ENCODE measurements around the gene RAD51C. TPM values are rescaled to one million over a fixed set of nuclear protein-coding genes. Genes with fewer than 3 reads are reported as not detected.
"Not testable (repeated sequence)": the region's sequence is repeated elsewhere in the genome, so short reads cannot be mapped to it uniquely, and the experiment has no call there.

The RAD51C gene
- total RNA-seq, 1 donor from 2014 or later, result 40.1 TPM

GRCh38 chr17:58710948-58711552 is 18.6 kb downstream of the RAD51C start:
- no peak for ATAC-seq
- intact Hi-C loops (cut with DNase I), result loop anchor here (2.0 kb wide), 1 partner anchor 294 kb away; no protein-coding TSS in a partner anchor
- DNase-seq (ENCODE audit: missing footprints), result no peak

- ATAC-seq (no peak), DNase-seq (ENCODE audit: missing footprints) (no peak)
- intact Hi-C loops (cut with DNase I), result no loop called here
Measured at GRCh38 chr17:58722274-58722673, 29.9 kb downstream of the RAD51C start.

- DNase-seq (ENCODE audit: missing footprints), result no peak
- intact Hi-C loops (cut with DNase I), result no loop called here
- no peak for ATAC-seq
Measured at GRCh38 chr17:58722696-58723095, 30.3 kb downstream of the RAD51C start.

- intact Hi-C loops (cut with DNase I), result no loop called here
- DNase-seq (ENCODE audit: missing footprints) (no peak), ATAC-seq (no peak)
Measured at GRCh38 chr17:58728798-58729197, 36.4 kb downstream of the RAD51C start.

GRCh38 chr17:58730937-58731336 is 38.5 kb downstream of the RAD51C start:
- ATAC-seq (no peak), DNase-seq (ENCODE audit: missing footprints) (no peak)
- intact Hi-C loops (cut with DNase I), result no loop called here

GRCh38 chr17:58734040-58734439 is 41.6 kb downstream of the RAD51C start:
- DNase-seq (ENCODE audit: missing footprints), result no peak
- intact Hi-C loops (cut with DNase I), result no loop called here
- no peak for ATAC-seq

GRCh38 chr17:58734811-58735210 is 42.4 kb downstream of the RAD51C start:
- DNase-seq (ENCODE audit: missing footprints), result no peak
- intact Hi-C loops (cut with DNase I), result no loop called here
- no peak for ATAC-seq

GRCh38 chr17:58741121-58741625 is 48.8 kb downstream of the RAD51C start:
- DNase-seq (ENCODE audit: missing footprints) (no peak), ATAC-seq (no peak)
- intact Hi-C loops (cut with DNase I), result no loop called here

GRCh38 chr17:58747674-58748073 is 55.3 kb downstream of the RAD51C start:
- DNase-seq (ENCODE audit: missing footprints), result no peak
- ATAC-seq, result no peak
- intact Hi-C loops (cut with DNase I), result no loop called here

GRCh38 chr17:58749627-58750026 is 57.2 kb downstream of the RAD51C start:
- DNase-seq (ENCODE audit: missing footprints); ATAC-seq; intact Hi-C loops (cut with DNase I): not testable (repeated sequence)

GRCh38 chr17:58753026-58753425 is 60.6 kb downstream of the RAD51C start:
- ATAC-seq, result no peak
- intact Hi-C loops (cut with DNase I), result no loop called here
- DNase-seq (ENCODE audit: missing footprints), result no peak

- ATAC-seq, result no peak
- DNase-seq (ENCODE audit: missing footprints), result no peak
- intact Hi-C loops (cut with DNase I), result no loop called here
Measured at GRCh38 chr17:58755269-58755576, 62.8 kb downstream of the RAD51C start.

- DNase-seq (ENCODE audit: missing footprints) (no peak), ATAC-seq (peak; percentile 89)
- intact Hi-C loops (cut with DNase I), result no loop called here
Measured at GRCh38 chr17:58755577-58756245, 63.3 kb downstream of the RAD51C start, which contains the start of gene PPM1E. Gene PPM1E, plus strand, starts transcription at chr17:58755854.

GRCh38 chr17:58756246-58757161 is 64.1 kb downstream of the RAD51C start:
- ATAC-seq, result peak; percentile 28
- no peak for DNase-seq (ENCODE audit: missing footprints)
- intact Hi-C loops (cut with DNase I), result no loop called here

- intact Hi-C loops (cut with DNase I), result no loop called here
- DNase-seq (ENCODE audit: missing footprints) (no peak), ATAC-seq (no peak)
Measured at GRCh38 chr17:58757162-58757613, 64.8 kb downstream of the RAD51C start.

GRCh38 chr17:58758890-58759289 is 66.5 kb downstream of the RAD51C start:
- DNase-seq (ENCODE audit: missing footprints), result no peak
- intact Hi-C loops (cut with DNase I), result no loop called here
- ATAC-seq, result no peak

GRCh38 chr17:58759522-58759921 is 67.1 kb downstream of the RAD51C start:
- DNase-seq (ENCODE audit: missing footprints) (no peak), ATAC-seq (no peak)
- intact Hi-C loops (cut with DNase I), result no loop called here

GRCh38 chr17:58760248-58760647 is 67.8 kb downstream of the RAD51C start:
- no peak for ATAC-seq
- DNase-seq (ENCODE audit: missing footprints), result no peak
- intact Hi-C loops (cut with DNase I), result no loop called here

- intact Hi-C loops (cut with DNase I), result no loop called here
- no peak for DNase-seq (ENCODE audit: missing footprints)
- ATAC-seq, result no peak
Measured at GRCh38 chr17:58763263-58763662, 70.9 kb downstream of the RAD51C start.
